HG02884 (cell line): Measurements from ENCODE around the gene ATXN2L.
"Not testable (repeated sequence)": the region's sequence is repeated elsewhere in the genome, so short reads cannot be mapped to it uniquely, and the experiment has no call there.

ENCODE experiments used
- ATAC-seq: cut with Tn5 transposase; IDR thresholded peaks from one replicate; pipeline ENCODE4 v1.9.1; 2021; ENCODE audit warnings: mild to moderate bottlenecking, moderate library complexity; ENCODE audit not compliant: unreplicated experiment

ATXN2L gene

GRCh38 chr16:28866454-28866804 lies 43.6 kb downstream of the ATXN2L start:
- no peak for ATAC-seq

- no peak for ATAC-seq
Measured at GRCh38 chr16:28867241-28867640, 44.4 kb downstream of the ATXN2L start.

GRCh38 chr16:28867646-28868045 lies 44.8 kb downstream of the ATXN2L start:
- not testable (repeated sequence) for ATAC-seq

- no peak for ATAC-seq
Measured at GRCh38 chr16:28869201-28869600, 46.4 kb downstream of the ATXN2L start.

- no peak for ATAC-seq
Measured at GRCh38 chr16:28872952-28873351, 50.2 kb downstream of the ATXN2L start.

GRCh38 chr16:28873543-28874201 lies 50.9 kb downstream of the ATXN2L start:
- no peak for ATAC-seq

- ATAC-seq: no peak
Measured at GRCh38 chr16:28874406-28874805, 51.6 kb downstream of the ATXN2L start.

- ATAC-seq: no peak
Measured at GRCh38 chr16:28875134-28876018, 52.6 kb downstream of the ATXN2L start.

- no peak for ATAC-seq
Measured at GRCh38 chr16:28876019-28876659, 53.3 kb downstream of the ATXN2L start.

- no peak for ATAC-seq
Measured at GRCh38 chr16:28876973-28877654, 54.3 kb downstream of the ATXN2L start.

GRCh38 chr16:28877655-28878000 lies 54.8 kb downstream of the ATXN2L start:
- no peak for ATAC-seq

GRCh38 chr16:28878083-28878926 lies 55.5 kb downstream of the ATXN2L start, which contains the start of gene ATP2A1:
Gene ATP2A1 (plus strand): TSS chr16:28878488. CDS start chr16:28878672, 184 bp downstream.
- ATAC-seq: no peak

- ATAC-seq: peak; percentile 17
Measured at GRCh38 chr16:28879261-28879840, 56.6 kb downstream of the ATXN2L start.

GRCh38 chr16:28879841-28880588 lies 57.2 kb downstream of the ATXN2L start:
- ATAC-seq: peak; percentile 85

- ATAC-seq: no peak
Measured at GRCh38 chr16:28880589-28880915, 57.8 kb downstream of the ATXN2L start.

- ATAC-seq: no peak
Measured at GRCh38 chr16:28880955-28881354, 58.2 kb downstream of the ATXN2L start.

GRCh38 chr16:28881565-28881964 lies 58.8 kb downstream of the ATXN2L start:
- not testable (repeated sequence) for ATAC-seq

GRCh38 chr16:28882551-28883160 lies 59.9 kb downstream of the ATXN2L start:
- ATAC-seq: no peak
